PC-3 (cell line): ENCODE measurements around the gene LTB4R. TPM values are rescaled to one million over a fixed set of nuclear protein-coding genes. Genes with fewer than 3 reads are reported as not detected.

Source experiments
- ATAC-seq: fragments of 200-7000 bp; cut with Tn5 transposase; 2 replicates; pipeline ENCODE4 v1.9.1; 2020; ENCODE audit warnings: mild to moderate bottlenecking, moderate library complexity
- BruUV-seq: library from RNA; stranded (reverse); fragments of 400-500 nt; replicated peaks from 2 replicates; lab custom pipeline; 2021; lab: Mats Ljungman, UMichigan
- CTCF ChIA-PET: fragments of 300-600 bp; sonication (Branson Sonifier 250); formaldehyde crosslinking; loops from one replicate; lab custom pipeline; 2022; ENCODE audit warnings: antibody characterized with exemption; lab: Charles Lee
- POLR2A ChIA-PET: fragments of 300-600 bp; sonication (Branson Sonifier 250); formaldehyde crosslinking; loops from one replicate; lab custom pipeline; 2022; ENCODE audit warnings: antibody characterized with exemption; ENCODE audit not compliant: unreplicated experiment; lab: Charles Lee
- DNase-seq: peaks from one replicate; pipeline ENCODE4 v3.0.0-alpha.2; 2015
- H2AFZ ChIP-seq: fragments of 300-600 bp; sonication (generic); 2 replicates; pipeline ENCODE4 v1.6.0; 2016; ENCODE audit warnings: antibody characterized with exemption, low read length
- H3F3A ChIP-seq: fragments of 300-600 bp; sonication (generic); one replicate; pipeline ENCODE4 v1.6.0; 2017; ENCODE audit warnings: antibody characterized with exemption, low read length, control low read depth, mild to moderate bottlenecking; ENCODE audit not compliant: unreplicated experiment
- H3K27ac ChIP-seq: fragments of 300-600 bp; sonication (generic); 2 replicates; pipeline ENCODE4 v1.5.1; 2016; ENCODE audit warnings: mild to moderate bottlenecking, low read length
- H3K27me3 ChIP-seq: fragments of 300-600 bp; sonication (generic); 2 replicates; pipeline ENCODE4 v1.6.1; 2016; ENCODE audit warnings: low read length, mixed read lengths
- H3K36me3 ChIP-seq: fragments of 300-600 bp; sonication (generic); 2 replicates; pipeline ENCODE4 v1.6.1; 2016; ENCODE audit warnings: low read depth, mixed run types, low read length, mixed read lengths
- H3K4me1 ChIP-seq: fragments of 300-600 bp; sonication (generic); 2 replicates; pipeline ENCODE4 v1.5.1; 2016; ENCODE audit warnings: low read length; ENCODE audit not compliant: insufficient read depth
- H3K4me2 ChIP-seq: fragments of 300-600 bp; sonication (generic); 2 replicates; pipeline ENCODE4 v1.6.0; 2016; ENCODE audit warnings: low read length
- H3K4me3 ChIP-seq: fragments of 300-600 bp; sonication (generic); 2 replicates; pipeline ENCODE4 v1.5.1; 2016; ENCODE audit warnings: mild to moderate bottlenecking, low read length, mixed read lengths
- H3K79me2 ChIP-seq: fragments of 300-600 bp; sonication (generic); 2 replicates; pipeline ENCODE4 v1.6.1; 2017; ENCODE audit warnings: low read length, mixed read lengths
- H3K9ac ChIP-seq: fragments of 300-600 bp; sonication (generic); 2 replicates; pipeline ENCODE4 v1.6.0; 2016; ENCODE audit warnings: mild to moderate bottlenecking, low read length
- H3K9me2 ChIP-seq: fragments of 300-600 bp; sonication (generic); replicated peaks from 2 replicates; pipeline ENCODE4 v1.6.1; 2016; ENCODE audit warnings: mixed run types, low read length, mixed read lengths
- H3K9me3 ChIP-seq: fragments of 300-600 bp; sonication (generic); 2 replicates; pipeline ENCODE4 v1.6.1; 2016; ENCODE audit warnings: low read length, mixed read lengths
- H4K20me1 ChIP-seq: fragments of 300-600 bp; sonication (generic); 2 replicates; pipeline ENCODE4 v1.6.1; 2016; ENCODE audit warnings: low read length, mixed read lengths
- CTCF ChIP-seq: fragments of 300-600 bp; sonication (generic); conservative IDR thresholded peaks from 2 replicates; pipeline ENCODE4 v1.5.1; 2017; ENCODE audit warnings: antibody characterized with exemption, low read depth, mild to moderate bottlenecking, low read length
- EZH2 ChIP-seq: fragments of 300-600 bp; sonication (generic); IDR thresholded peaks from one replicate; pipeline ENCODE4 v1.6.1; 2017; ENCODE audit warnings: antibody characterized with exemption, mild to moderate bottlenecking, low read length; ENCODE audit not compliant: unreplicated experiment
- EZH2phosphoT487 ChIP-seq: fragments of 300-600 bp; sonication (generic); IDR thresholded peaks from 2 replicates; pipeline ENCODE4 v1.6.1; 2018; ENCODE audit warnings: mild to moderate bottlenecking, antibody characterized with exemption, low read length, borderline replicate concordance
- intact Hi-C: fragments of 100-400 bp; cut with micrococcal nuclease; formaldehyde crosslinking; loops from 2 replicates; pipeline ENCODE4 v1.9.0; 2023
- total RNA-seq: library from RNA; depleted of rRNA; stranded (reverse); fragments of >200 nt; gene quantifications from 2 replicates; pipeline ENCODE4 v1.2.3, GENCODE V29; 2014

LTB4R gene
- total RNA-seq, 1 experiment from 2014 or later = 11.6 TPM

- no peak overlapping the region for H3K4me3 ChIP-seq
- CTCF ChIA-PET = no interaction called here
These were observed 3.3 kb downstream of the LTB4R start for GRCh38 chr14:24314377-24315193.

GRCh38 chr14:24315243-24315806, 4.0 kb downstream of the LTB4R start:
- Histone ChIP-seq H4K20me1 (no peaks in the 10 kb centered on the region), H3K4me1 (peaks cover 12% of the 10 kb centered on the region), H3K9me2 (no peaks in the 10 kb centered on the region), H3K79me2 (no peaks in the 10 kb centered on the region), H3K4me3 (no peak overlapping the region), H3K4me2 (no peak overlapping the region), H3K36me3 (peaks cover 2% of the 10 kb centered on the region; the same call in 1 of the 2 replicates), H3K27me3 (no peaks in the 10 kb centered on the region), H3K9me3 (no peaks in the 10 kb centered on the region), H2AFZ (no peak overlapping the region), H3F3A (no peaks in the 10 kb centered on the region), H3K27ac (no peak overlapping the region), H3K9ac (no peak overlapping the region)
- intact Hi-C loops = no loop called here
- ChIA-PET POLR2A (no interaction called here), CTCF (no interaction called here)
- ATAC-seq (no peak), DNase-seq (no peak)
- TF ChIP-seq EZH2 (no peak), CTCF (no peak), EZH2phosphoT487 (no peak)
- BruUV-seq = no TSS peak

More at GRCh38 chr14:24314377-24315193, 3.3 kb downstream of the LTB4R start:
- POLR2A ChIA-PET = interaction anchor here (0.7 kb wide), 1 partner anchor 168 kb away, joined by 5 read pairs; no protein-coding TSS in a partner anchor
- BruUV-seq = no TSS peak
- Histone ChIP-seq H3K9ac (no peak overlapping the region), H3K36me3 (peaks cover 7% of the 10 kb centered on the region; the same call in 1 of the 2 replicates), H3K27ac (no peak overlapping the region), H4K20me1 (no peaks in the 10 kb centered on the region), H3K9me2 (no peaks in the 10 kb centered on the region), H3K79me2 (no peaks in the 10 kb centered on the region), H3K4me2 (no peak overlapping the region), H3K9me3 (no peaks in the 10 kb centered on the region), H3K27me3 (no peaks in the 10 kb centered on the region), H3K4me1 (peaks cover 12% of the 10 kb centered on the region), H3F3A (no peaks in the 10 kb centered on the region), H2AFZ (no peak overlapping the region)
- DNase-seq (no peak), ATAC-seq (no peak)
- no peak for TF ChIP-seq EZH2
- no peak for TF ChIP-seq CTCF
- TF ChIP-seq EZH2phosphoT487 = no peak
- intact Hi-C loops = no loop called here
